ENCODE measurements around the gene ADRA1B. TPM values are rescaled to one million over a fixed set of nuclear protein-coding genes. Genes with fewer than 3 reads are reported as not detected.

Gene ADRA1B
- total RNA-seq, 6 experiments from 2014 or later = 0.17 to 0.57 (median 0.38) TPM

DNA sequence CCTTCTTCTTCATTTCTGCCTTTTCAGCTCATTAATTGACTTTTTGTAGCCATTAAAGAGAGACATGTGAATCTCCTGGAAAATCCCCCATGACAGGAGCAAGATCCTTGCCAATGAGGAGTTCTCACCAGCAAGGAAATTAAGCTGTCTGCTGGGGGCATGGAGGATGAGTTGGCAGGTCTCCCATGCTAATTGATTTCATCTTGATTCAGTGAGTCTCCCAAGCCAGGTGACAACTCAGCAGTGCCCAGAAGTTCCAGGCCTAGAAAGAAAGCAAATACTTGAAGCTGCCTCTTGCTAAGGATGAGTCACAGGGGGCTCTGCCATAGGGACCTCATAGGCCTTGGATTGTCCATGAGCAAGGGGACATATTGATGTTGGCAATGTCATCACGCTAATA lies 30.0 kb upstream of the ADRA1B start:
- Mint-ChIP-seq H3K27me3 (ENCODE audit: insufficient read depth) (peaks cover 12% of the 10 kb centered on the region), H3K4me3 (no peak overlapping the region), H3K27ac (no peak overlapping the region), H3K4me1 (ENCODE audit: low read depth) (peaks cover 42% of the 10 kb centered on the region), H3K9me3 (no peaks in the 10 kb centered on the region), H3K36me3 (ENCODE audit: low read depth) (no peaks in the 10 kb centered on the region)
- no peak for TF ChIP-seq CTCF (IDR thresholded peaks at IDR 0.05)
- no peak for DNase-seq

DNA sequence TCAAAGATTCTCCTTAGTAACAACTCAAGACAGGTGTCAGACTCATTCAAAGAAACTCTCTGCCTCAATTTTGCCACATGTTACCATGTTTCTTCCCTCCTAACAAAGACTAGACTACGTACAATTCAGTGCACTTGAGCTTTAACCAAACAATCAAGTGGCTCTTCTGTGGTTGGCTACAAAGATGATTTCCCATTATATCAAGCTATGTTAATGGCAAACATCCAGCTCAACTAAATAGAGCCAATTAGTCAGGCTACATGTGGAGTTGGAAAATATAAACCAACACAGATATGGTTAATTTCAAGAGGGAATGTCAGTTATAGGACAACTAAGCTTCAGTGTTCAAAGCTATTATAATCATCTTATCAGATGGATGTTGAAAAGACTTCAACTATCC lies 29.2 kb upstream of the ADRA1B start:
- TF ChIP-seq CTCF (IDR thresholded peaks at IDR 0.05) = no peak
- Mint-ChIP-seq H3K27me3 (ENCODE audit: insufficient read depth) (peaks cover 10% of the 10 kb centered on the region), H3K27ac (no peak overlapping the region), H3K4me3 (no peak overlapping the region), H3K9me3 (no peaks in the 10 kb centered on the region), H3K36me3 (ENCODE audit: low read depth) (no peaks in the 10 kb centered on the region), H3K4me1 (ENCODE audit: low read depth) (peaks cover 38% of the 10 kb centered on the region)
- DNase-seq = no peak

DNA sequence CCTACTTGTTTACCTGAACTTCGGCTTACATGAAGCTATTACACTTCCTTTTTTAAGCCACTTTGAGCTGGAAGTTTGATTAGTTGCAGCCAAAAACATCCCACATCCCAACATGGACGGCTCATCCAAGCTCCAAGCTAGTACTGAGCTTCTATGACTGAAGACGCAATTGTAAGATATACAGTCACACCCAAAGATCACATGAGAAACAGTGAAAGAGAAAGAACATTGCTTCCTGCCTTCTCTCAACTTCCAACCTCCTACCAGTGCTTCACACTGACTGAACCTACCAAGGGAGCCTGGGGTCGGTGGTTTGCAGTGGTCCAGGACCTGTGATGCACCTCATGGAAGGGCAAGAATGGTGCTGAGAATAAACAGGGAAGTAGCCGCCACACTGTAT lies 27.4 kb upstream of the ADRA1B start:
- Mint-ChIP-seq H3K36me3 (ENCODE audit: low read depth) (no peaks in the 10 kb centered on the region), H3K4me3 (no peak overlapping the region), H3K27ac (no peak overlapping the region), H3K9me3 (no peaks in the 10 kb centered on the region), H3K27me3 (ENCODE audit: insufficient read depth) (peaks cover 10% of the 10 kb centered on the region), H3K4me1 (ENCODE audit: low read depth) (peaks cover 30% of the 10 kb centered on the region)
- no peak for TF ChIP-seq CTCF (IDR thresholded peaks at IDR 0.05)
- DNase-seq = no peak

DNA sequence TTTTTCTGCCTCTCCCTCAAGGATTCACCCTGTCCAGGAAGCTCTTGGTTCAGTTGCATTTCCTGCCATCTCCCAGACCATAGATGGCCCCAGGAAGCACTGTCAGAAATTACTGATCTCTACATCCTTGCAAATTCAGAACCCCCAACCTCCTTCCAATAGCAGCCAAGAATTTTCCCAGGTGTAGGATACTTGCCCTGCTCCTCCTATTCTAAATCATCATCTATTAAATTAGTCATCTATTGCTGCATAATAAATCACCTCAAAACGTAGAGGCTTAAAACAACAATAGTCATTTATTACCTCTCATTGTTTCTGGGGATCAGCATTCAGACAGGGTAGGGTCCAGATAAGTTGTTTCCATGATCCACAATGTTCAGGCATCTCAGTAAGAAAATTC lies 26.1 kb upstream of the ADRA1B start:
- Mint-ChIP-seq H3K27me3 (ENCODE audit: insufficient read depth) (peaks cover 14% of the 10 kb centered on the region), H3K4me3 (no peak overlapping the region), H3K4me1 (ENCODE audit: low read depth) (peaks cover 26% of the 10 kb centered on the region), H3K27ac (no peak overlapping the region), H3K9me3 (no peaks in the 10 kb centered on the region), H3K36me3 (ENCODE audit: low read depth) (no peaks in the 10 kb centered on the region)
- no peak for DNase-seq
- no peak for TF ChIP-seq CTCF (IDR thresholded peaks at IDR 0.05)

GRCh38 chr5:159891371-159891770 lies 24.9 kb upstream of the ADRA1B start:
- no peak overlapping the region for H3K27ac Mint-ChIP-seq
- peaks cover 21% of the 10 kb centered on the region for H3K27me3 Mint-ChIP-seq (ENCODE audit: insufficient read depth)
- no peak for TF ChIP-seq CTCF (IDR thresholded peaks at IDR 0.05)
- H3K9me3 Mint-ChIP-seq = no peaks in the 10 kb centered on the region
- no peak for DNase-seq
- H3K4me3 Mint-ChIP-seq = no peak overlapping the region
- peaks cover 19% of the 10 kb centered on the region for H3K4me1 Mint-ChIP-seq (ENCODE audit: low read depth)
- no peaks in the 10 kb centered on the region for H3K36me3 Mint-ChIP-seq (ENCODE audit: low read depth)

All from HFFc6 (cell line).